HepG2 (cell line): ENCODE measurements around the gene SEMA3G. TPM values are rescaled to one million over a fixed set of nuclear protein-coding genes. Genes with fewer than 3 reads are reported as not detected.

Experiments used
- ATAC-seq: fragments of 200-7000 bp; cut with Tn5 transposase; 3 replicates; pipeline ENCODE4 v1.9.1; 2020; ENCODE audit warnings: mild to moderate bottlenecking, moderate library complexity
- BruUV-seq: library from RNA; stranded (reverse); fragments of 400-500 nt; replicated peaks from 2 replicates; lab custom pipeline; 2021; lab: Mats Ljungman, UMichigan
- CTCF ChIA-PET: fragments of 300-600 bp; formaldehyde crosslinking; extraction: SDS; loops from one replicate; lab custom pipeline; 2021; ENCODE audit warnings: low total read pairs, inconsistent platforms, low intra/inter-chr PET ratio; lab: Yijun Ruan, JAX
- POLR2A ChIA-PET: fragments of 350-600 bp; sonication (Branson Sonifier 250); formaldehyde crosslinking; loops from one replicate; lab custom pipeline; 2020; ENCODE audit warnings: antibody characterized with exemption, inconsistent platforms; lab: Yijun Ruan, JAX
- DNase-seq: peaks from one replicate; pipeline ENCODE4 v3.0.0-alpha.2; 2015; ENCODE audit warnings: low spot score
- FAIRE-seq: peaks from 3 replicates; lab custom pipeline; 2011; peaks lifted over from hg19 to GRCh38; lab: Jason Lieb, UNC
- H2AFZ ChIP-seq: one replicate; pipeline ENCODE4 v1.6.1; 2011; ENCODE audit warnings: low read length, inconsistent platforms
- H3K27ac ChIP-seq: fragments of 300-600 bp; 3 replicates; pipeline ENCODE4 v1.8.0; 2011; ENCODE audit warnings: mixed run types, mild to moderate bottlenecking, mixed read lengths, low read length, inconsistent platforms; ENCODE audit not compliant: insufficient read depth; ENCODE audit errors: extremely low read length
- H3K27me3 ChIP-seq, 2 experiments: fragments of 200-600 bp in 1 of 2; 2 replicates in 1 of 2; 3 replicates in 1 of 2; pipeline versions ENCODE4 v1.6.0 to v1.8.0; 2011; ENCODE audit warnings: low read length in 2 of 2, mild to moderate bottlenecking in 2 of 2, moderate library complexity in 2 of 2, inconsistent platforms in 1 of 2; ENCODE audit not compliant: insufficient read depth in 2 of 2, control insufficient read depth in 1 of 2
- H3K36me3 ChIP-seq, 2 experiments: fragments of 200-600 bp in 1 of 2; replicated peaks in 1 of 2; 2 replicates in 1 of 2; 3 replicates in 1 of 2; pipeline versions ENCODE4 v1.5.1 to v1.8.0; 2011; ENCODE audit warnings: low read length in 2 of 2, inconsistent platforms in 1 of 2; ENCODE audit not compliant: insufficient read depth in 2 of 2, control insufficient read depth in 1 of 2
- H3K4me1 ChIP-seq: 2 replicates; pipeline ENCODE4 v1.5.1; 2012; ENCODE audit warnings: low read length, inconsistent platforms; ENCODE audit not compliant: insufficient read depth
- H3K4me2 ChIP-seq: 2 replicates; pipeline ENCODE4 v1.6.0; 2011; ENCODE audit warnings: low read depth, low read length, inconsistent platforms
- H3K4me3 ChIP-seq, 3 experiments: fragments of 200-600 bp in 1 of 3; sonication (generic), shearing (Covaris generic) in 1 of 3; replicated peaks in 1 of 3; 2 replicates each; pipeline ENCODE4 v1.5.1; 2011 to 2016; ENCODE audit warnings: low read length in 3 of 3, inconsistent platforms in 2 of 3, low read depth in 2 of 3, mild to moderate bottlenecking in 2 of 3, control low read depth in 1 of 3, mixed read lengths in 1 of 3; ENCODE audit not compliant: insufficient read depth in 1 of 3
- H3K79me2 ChIP-seq: one replicate; pipeline ENCODE4 v1.6.1; 2011; ENCODE audit warnings: low read length, inconsistent platforms; ENCODE audit not compliant: insufficient read depth
- H3K9ac ChIP-seq: 2 replicates; pipeline ENCODE4 v1.6.0; 2011; ENCODE audit warnings: mild to moderate bottlenecking, low read depth, low read length, inconsistent platforms; ENCODE audit not compliant: insufficient read depth
- H3K9me3 ChIP-seq: 2 replicates; pipeline ENCODE4 v1.5.1; 2012; ENCODE audit warnings: mild to moderate bottlenecking, low read length
- H4K20me1 ChIP-seq: 2 replicates; pipeline ENCODE4 v1.6.0; 2011; ENCODE audit warnings: inconsistent platforms, mild to moderate bottlenecking, low read length, moderate library complexity; ENCODE audit not compliant: insufficient read depth
- FOXJ3 ChIP-seq: sonication (generic); formaldehyde crosslinking; IDR thresholded peaks from 2 replicates; pipeline ENCODE4 v1.4.0; 2020; ENCODE audit warnings: missing genetic modification reagents, mild to moderate bottlenecking, borderline replicate concordance
- HNRNPK ChIP-seq: fragments of 200-400 bp; formaldehyde crosslinking; IDR thresholded peaks from 2 replicates; pipeline ENCODE4 v1.6.1; 2018; ENCODE audit warnings: low read length, low read depth, moderate library complexity, mild to moderate bottlenecking; ENCODE audit not compliant: poor library complexity, severe bottlenecking
- HNRNPLL ChIP-seq: fragments of 200-400 bp; formaldehyde crosslinking; IDR thresholded peaks from 2 replicates; pipeline ENCODE4 v1.6.1; 2017; ENCODE audit warnings: mild to moderate bottlenecking, low read depth, low read length; ENCODE audit not compliant: poor library complexity, severe bottlenecking
- KDM1A ChIP-seq: IDR thresholded peaks from 2 replicates; pipeline ENCODE4 v1.6.1; 2016; ENCODE audit warnings: missing compliant biosample characterization
- KMT2A ChIP-seq: sonication (generic); formaldehyde crosslinking; IDR thresholded peaks from 2 replicates; pipeline ENCODE4 v1.4.0; 2020; ENCODE audit warnings: missing genetic modification reagents
- MAF1 ChIP-seq: sonication (generic); formaldehyde crosslinking; IDR thresholded peaks from 2 replicates; pipeline ENCODE4 v1.5.0; 2020; ENCODE audit warnings: missing genetic modification reagents, borderline replicate concordance
- MZF1 ChIP-seq: sonication (generic); formaldehyde crosslinking; IDR thresholded peaks from 2 replicates; pipeline ENCODE4 v1.8.1; 2023; ENCODE audit warnings: mild to moderate bottlenecking, missing genetic modification reagents, borderline replicate concordance
- NCOA2 ChIP-seq: sonication (generic); formaldehyde crosslinking; IDR thresholded peaks from 2 replicates; pipeline ENCODE4 v1.8.0; 2022; ENCODE audit warnings: inconsistent platforms
- ZMYM3 ChIP-seq: sonication (generic); formaldehyde crosslinking; IDR thresholded peaks from 2 replicates; pipeline ENCODE4 v1.5.1; 2020; ENCODE audit warnings: mild to moderate bottlenecking, missing genetic modification reagents
- ZNF12 ChIP-seq: sonication (generic); formaldehyde crosslinking; IDR thresholded peaks from 2 replicates; pipeline ENCODE4 v1.5.0; 2020; ENCODE audit warnings: missing genetic modification reagents
- ZNF510 ChIP-seq: sonication (generic); formaldehyde crosslinking; IDR thresholded peaks from 2 replicates; pipeline ENCODE4 v1.4.0; 2020; ENCODE audit warnings: low read depth, mild to moderate bottlenecking, missing genetic modification reagents
- ZNF546 ChIP-seq: sonication (generic); formaldehyde crosslinking; conservative IDR thresholded peaks from 2 replicates; pipeline ENCODE4 v1.8.1; 2023; ENCODE audit warnings: mild to moderate bottlenecking, missing genetic modification reagents
- ZNF567 ChIP-seq: sonication (generic); formaldehyde crosslinking; IDR thresholded peaks from 2 replicates; pipeline ENCODE4 v1.8.1; 2023; ENCODE audit warnings: mild to moderate bottlenecking, missing genetic modification reagents, borderline replicate concordance
- WGBS: methylation state at CpG from one replicate; pipeline ENCODE4 v1.1.6; 2017; ENCODE audit warnings: low lambda C conversion rate; 5-methylcytosine and 5-hydroxymethylcytosine counted together
- in situ Hi-C: cut with HindIII; loops from 2 replicates; pipeline ENCODE4 v1.10.0; 2017; ENCODE audit warnings: low pct_unique_long_range_greater_than_20kb; ENCODE audit not compliant: extremely low pct_ligation_motif_present
- intact Hi-C: fragments of 100-400 bp; cut with micrococcal nuclease; formaldehyde crosslinking; loops from one replicate; pipeline ENCODE4 v1.10.0; 2022; ENCODE audit not compliant: unreplicated experiment
- polyA plus RNA-seq, 8 experiments: library from polyadenylated mRNA; depleted of rRNA in 3 of 8; stranded (reverse) in 7 of 8; unstranded in 1 of 8; fragments of >200 nt; fragmentation: Illumina TruSeq in 4 of 8; extraction: Trizol in 4 of 8; gene quantifications; 2 replicates each; pipeline versions ENCODE4 v1.2.1 to v1.2.3, GENCODE V29; 2011 to 2016; ENCODE audit warnings: low read depth in 4 of 8, missing spikeins in 1 of 8, mixed read lengths in 1 of 8; ENCODE audit not compliant: insufficient read depth in 1 of 8
- total RNA-seq, 5 experiments: library from RNA; depleted of rRNA; stranded (reverse); fragments of >200 nt; fragmentation: Illumina TruSeq; extraction: Trizol; gene quantifications; 2 replicates each; pipeline ENCODE4 v1.2.3, GENCODE V29; 2016; ENCODE audit warnings: low read depth in 1 of 5
- TF ChIP-seq, protein P1 (sequence below): IDR thresholded peaks from 2 replicates; pipeline ENCODE4 v1.6.1; 2016; ENCODE audit warnings: low read depth, control low read depth
- TF ChIP-seq, protein P2 (sequence below): sonication (generic); formaldehyde crosslinking; IDR thresholded peaks from 2 replicates; pipeline ENCODE4 v1.4.0; 2020; ENCODE audit warnings: mild to moderate bottlenecking, low read depth, missing genetic modification reagents
- TF ChIP-seq, protein P3 (sequence below): sonication (generic); formaldehyde crosslinking; IDR thresholded peaks from 2 replicates; pipeline ENCODE4 v1.8.0; 2022; ENCODE audit warnings: mild to moderate bottlenecking, missing genetic modification reagents, borderline replicate concordance

The SEMA3G gene
- total and polyA plus RNA-seq, 2 of the 13 experiments (the other 11 are each of a cell fraction or from before 2014, with no cell fraction given) = 6.1 to 8.3 TPM

DNA sequence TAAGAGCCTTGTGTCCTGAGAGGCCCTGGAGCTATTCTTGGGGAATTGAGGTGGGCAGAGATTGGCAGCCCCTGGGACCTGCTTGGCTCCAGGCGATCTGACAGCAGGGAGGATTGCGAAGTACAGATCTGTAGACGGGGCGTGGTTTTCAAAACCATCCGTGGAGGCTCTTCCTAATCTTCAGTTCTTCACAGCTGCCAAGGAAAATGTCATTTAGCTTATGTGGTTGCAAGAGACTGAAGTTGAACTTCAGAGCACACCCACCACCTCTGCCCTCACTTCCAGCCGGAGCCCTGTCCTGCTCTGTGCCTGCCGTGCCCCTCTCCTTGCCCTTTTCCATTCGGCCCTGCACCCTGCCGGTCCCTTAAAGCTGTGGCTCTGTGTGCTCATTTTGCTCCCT is 23.4 kb upstream of the SEMA3G start:
- TF ChIP-seq ZNF567 (CRISPR knock-in tag) = no peak
- TF ChIP-seq NCOA2 = no peak
- TF ChIP-seq, protein P1, sequence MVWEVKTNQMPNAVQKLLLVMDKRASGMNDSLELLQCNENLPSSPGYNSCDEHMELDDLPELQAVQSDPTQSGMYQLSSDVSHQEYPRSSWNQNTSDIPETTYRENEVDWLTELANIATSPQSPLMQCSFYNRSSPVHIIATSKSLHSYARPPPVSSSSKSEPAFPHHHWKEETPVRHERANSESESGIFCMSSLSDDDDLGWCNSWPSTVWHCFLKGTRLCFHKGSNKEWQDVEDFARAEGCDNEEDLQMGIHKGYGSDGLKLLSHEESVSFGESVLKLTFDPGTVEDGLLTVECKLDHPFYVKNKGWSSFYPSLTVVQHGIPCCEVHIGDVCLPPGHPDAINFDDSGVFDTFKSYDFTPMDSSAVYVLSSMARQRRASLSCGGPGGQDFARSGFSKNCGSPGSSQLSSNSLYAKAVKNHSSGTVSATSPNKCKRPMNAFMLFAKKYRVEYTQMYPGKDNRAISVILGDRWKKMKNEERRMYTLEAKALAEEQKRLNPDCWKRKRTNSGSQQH (CRISPR knock-in tag) = no peak
- no peak for TF ChIP-seq ZNF546 (CRISPR knock-in tag)
- TF ChIP-seq FOXJ3 = no peak
- in situ Hi-C loops = no loop called here
- POLR2A ChIA-PET = no interaction called here

DNA sequence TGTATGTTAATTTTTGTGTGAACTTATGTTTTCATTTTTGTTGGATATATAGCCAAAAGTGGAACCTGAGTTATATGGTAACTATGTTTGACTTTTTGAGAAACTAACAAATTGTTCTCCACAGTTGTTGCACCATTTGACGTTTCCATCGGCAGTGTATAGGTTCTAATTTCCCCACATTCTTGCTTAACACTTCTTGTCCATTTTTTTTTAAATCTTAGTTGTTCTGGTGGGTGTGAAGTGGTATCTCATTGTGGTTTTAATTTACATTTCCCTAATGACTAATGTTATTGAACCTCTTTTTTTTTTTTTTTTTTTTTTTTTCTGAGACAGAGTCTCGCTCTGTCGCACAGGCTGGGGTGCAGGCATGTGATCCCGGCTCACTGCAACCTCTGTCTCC is 18.5 kb upstream of the SEMA3G start:
- CTCF ChIA-PET = no interaction called here
- no peak for ATAC-seq
- no peak for TF ChIP-seq HNRNPK
- no peak for TF ChIP-seq MAF1 (CRISPR knock-in tag)
- no peak for TF ChIP-seq HNRNPLL
- TF ChIP-seq ZNF510 (CRISPR knock-in tag) = no peak
- TF ChIP-seq ZNF12 (CRISPR knock-in tag) = no peak
- TF ChIP-seq, protein P2, sequence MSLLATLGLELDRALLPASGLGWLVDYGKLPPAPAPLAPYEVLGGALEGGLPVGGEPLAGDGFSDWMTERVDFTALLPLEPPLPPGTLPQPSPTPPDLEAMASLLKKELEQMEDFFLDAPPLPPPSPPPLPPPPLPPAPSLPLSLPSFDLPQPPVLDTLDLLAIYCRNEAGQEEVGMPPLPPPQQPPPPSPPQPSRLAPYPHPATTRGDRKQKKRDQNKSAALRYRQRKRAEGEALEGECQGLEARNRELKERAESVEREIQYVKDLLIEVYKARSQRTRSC (CRISPR knock-in tag) = no peak
- TF ChIP-seq KDM1A (CRISPR knock-in tag) = no peak
- no peak for TF ChIP-seq ZMYM3
- TF ChIP-seq KMT2A (CRISPR knock-in tag) = no peak
- TF ChIP-seq, protein P3, sequence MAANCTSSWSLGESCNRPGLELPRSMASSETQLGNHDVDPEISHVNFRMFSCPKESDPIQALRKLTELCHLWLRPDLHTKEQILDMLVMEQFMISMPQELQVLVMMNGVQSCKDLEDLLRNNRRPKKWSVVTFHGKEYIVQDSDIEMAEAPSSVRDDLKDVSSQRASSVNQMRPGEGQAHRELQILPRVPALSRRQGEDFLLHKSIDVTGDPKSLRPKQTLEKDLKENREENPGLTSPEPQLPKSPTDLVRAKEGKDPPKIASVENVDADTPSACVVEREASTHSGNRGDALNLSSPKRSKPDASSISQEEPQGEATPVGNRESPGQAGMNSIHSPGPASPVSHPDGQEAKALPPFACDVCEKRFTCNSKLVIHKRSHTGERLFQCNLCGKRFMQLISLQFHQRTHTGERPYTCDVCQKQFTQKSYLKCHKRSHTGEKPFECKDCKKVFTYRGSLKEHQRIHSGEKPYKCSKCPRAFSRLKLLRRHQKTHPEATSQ (CRISPR knock-in tag) = no peak
- no peak for TF ChIP-seq MZF1 (CRISPR knock-in tag)

More for the DNA sequence above, 23.4 kb upstream of the SEMA3G start:
- intact Hi-C loops = no loop called here
- Histone ChIP-seq H3K79me2 (peaks cover 1% of the 10 kb centered on the region), H3K4me2 (no peak overlapping the region), H3K4me1 (peaks cover 9% of the 10 kb centered on the region; the same call in 1 of the 2 replicates), H3K4me3 (no peak overlapping the region), H3K36me3 (peaks cover 13 to 42% of the 10 kb centered on the region in 2 experiments), H3K27ac (no peak overlapping the region), H3K27me3 (no peaks in the 10 kb centered on the region), H4K20me1 (0 out of 2 replicates have a peak, but pooled peaks cover 4% of the 10 kb centered on the region), H3K9ac (no peak overlapping the region), H3K9me3 (no peaks in the 10 kb centered on the region), H2AFZ (no peak overlapping the region)
- no peak for DNase-seq
- CTCF ChIA-PET = no interaction called here
- no peak for ATAC-seq
- BruUV-seq = no TSS peak
- 89% methylated on average over 9 of the region's 9 CpGs for whole genome bisulfite sequencing
- no peak for FAIRE-seq

More for the DNA sequence above, 18.5 kb upstream of the SEMA3G start:
- WGBS = 89% methylated on average over 5 of the region's 5 CpGs
- in situ Hi-C loops (no loop called here), intact Hi-C loops (no loop called here)
- Histone ChIP-seq H3K79me2 (peaks cover 3% of the 10 kb centered on the region), H3K4me1 (peaks cover 9% of the 10 kb centered on the region; the same call in 1 of the 2 replicates), H3K36me3 (peaks cover 8 to 45% of the 10 kb centered on the region in 2 experiments; a peak in 4 of 5 replicates), H3K27me3 (no peaks in the 10 kb centered on the region), H3K9me3 (no peaks in the 10 kb centered on the region), H4K20me1 (no peaks in the 10 kb centered on the region), H2AFZ (no peak overlapping the region), H3K4me2 (no peak overlapping the region), H3K9ac (no peak overlapping the region), H3K4me3 (no peak overlapping the region), H3K27ac (no peak overlapping the region)
- FAIRE-seq (no peak), DNase-seq (no peak)
- POLR2A ChIA-PET = no interaction called here
- no TSS peak for BruUV-seq
